Right renal pelvis (tissue), 4 donors: ENCODE data around the gene MAGEB3. TPM values are rescaled to one million over a fixed set of nuclear protein-coding genes. Genes with fewer than 3 reads are reported as not detected.
"Not testable (repeated sequence)": the region's sequence is repeated elsewhere in the genome, so short reads cannot be mapped to it uniquely, and the experiment has no call there.

ENCODE experiments used
- DNase-seq, 4 donors: peaks; one replicate each; pipeline ENCODE4 v3.0.0-alpha.2; 2013; ENCODE audit warnings: low read depth in 4 of 4, low spot score in 3 of 4, missing footprints in 1 of 4
- polyA plus RNA-seq, 4 donors: library from polyadenylated mRNA; unstranded; fragments of 120-200 nt; gene quantifications; one replicate each; pipeline ENCODE4 v1.2.1, GENCODE V29; 2013; ENCODE audit not compliant: insufficient read length in 4 of 4

The MAGEB3 gene, protein sequence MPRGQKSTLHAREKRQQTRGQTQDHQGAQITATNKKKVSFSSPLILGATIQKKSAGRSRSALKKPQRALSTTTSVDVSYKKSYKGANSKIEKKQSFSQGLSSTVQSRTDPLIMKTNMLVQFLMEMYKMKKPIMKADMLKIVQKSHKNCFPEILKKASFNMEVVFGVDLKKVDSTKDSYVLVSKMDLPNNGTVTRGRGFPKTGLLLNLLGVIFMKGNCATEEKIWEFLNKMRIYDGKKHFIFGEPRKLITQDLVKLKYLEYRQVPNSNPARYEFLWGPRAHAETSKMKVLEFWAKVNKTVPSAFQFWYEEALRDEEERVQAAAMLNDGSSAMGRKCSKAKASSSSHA
- polyA plus RNA-seq = not detected

DNA sequence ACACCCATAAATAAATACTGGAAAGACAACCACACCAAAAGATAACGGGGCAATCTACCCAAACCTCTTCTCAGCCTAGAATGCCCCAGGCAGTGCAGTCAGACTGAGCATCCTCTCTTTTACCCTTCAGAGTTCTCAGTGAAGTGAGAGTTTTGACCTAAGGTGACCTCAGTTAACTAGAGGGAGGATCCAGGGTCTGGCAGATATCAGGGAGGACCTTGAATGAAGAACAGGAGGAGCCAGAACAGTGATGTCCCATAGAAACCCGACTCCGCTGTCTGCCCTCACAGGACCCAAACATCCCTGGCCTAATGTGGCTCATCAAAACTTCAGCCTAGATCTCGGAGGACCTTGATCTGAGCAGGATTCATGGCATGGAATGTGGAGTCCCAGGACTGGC lies at the start of gene MAGEB3:
Gene MAGEB3 (plus strand): TSS at position 263 of the 400 bp plus-strand sequence. CDS start 5,268 bp downstream, outside the sequence.
- DNase-seq = no peak

DNA sequence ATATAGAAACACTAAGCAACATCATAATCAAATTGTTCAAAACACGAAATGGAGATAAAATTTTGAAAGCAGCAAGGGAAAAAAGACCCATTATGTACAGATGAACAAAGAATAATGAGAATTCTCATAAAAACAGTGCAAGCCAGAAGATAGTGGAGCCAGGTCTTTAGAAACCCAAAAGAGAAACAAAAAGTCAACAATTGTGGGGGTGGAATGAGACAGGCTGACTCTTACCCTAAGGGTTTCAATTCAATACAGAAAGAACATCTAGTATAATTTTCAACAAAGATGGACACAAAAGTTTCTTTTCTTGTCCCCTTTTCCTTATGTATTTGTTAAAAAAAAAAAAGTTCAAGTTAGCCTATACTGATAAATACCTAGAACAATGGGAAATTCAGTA lies 49.1 kb upstream of the MAGEB3 start:
- no peak for DNase-seq

GRCh38 chrX:30183554-30183953 lies 46.9 kb upstream of the MAGEB3 start:
- no peak for DNase-seq

DNA sequence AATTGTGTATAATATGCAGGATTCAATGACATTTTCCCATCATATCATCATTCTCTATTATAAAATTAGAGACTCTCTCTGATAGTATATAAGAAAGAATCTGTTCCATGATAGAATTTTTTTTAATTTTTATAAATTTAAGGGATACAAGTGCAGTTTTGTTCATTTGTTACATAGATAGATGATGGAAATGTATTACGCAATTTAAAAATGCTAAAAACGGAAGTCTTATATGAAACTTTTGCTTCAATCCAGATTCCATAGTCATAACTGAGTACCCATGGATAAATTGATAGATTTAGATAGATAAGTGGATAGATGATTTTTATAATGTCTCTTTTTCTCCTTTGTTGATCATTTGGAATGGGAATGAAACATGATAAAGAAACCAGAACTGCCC lies 40.0 kb upstream of the MAGEB3 start:
- DNase-seq = no peak

- DNase-seq = not testable (repeated sequence)
Observed at GRCh38 chrX:30193910-30194309, 36.5 kb upstream of the MAGEB3 start.

DNA sequence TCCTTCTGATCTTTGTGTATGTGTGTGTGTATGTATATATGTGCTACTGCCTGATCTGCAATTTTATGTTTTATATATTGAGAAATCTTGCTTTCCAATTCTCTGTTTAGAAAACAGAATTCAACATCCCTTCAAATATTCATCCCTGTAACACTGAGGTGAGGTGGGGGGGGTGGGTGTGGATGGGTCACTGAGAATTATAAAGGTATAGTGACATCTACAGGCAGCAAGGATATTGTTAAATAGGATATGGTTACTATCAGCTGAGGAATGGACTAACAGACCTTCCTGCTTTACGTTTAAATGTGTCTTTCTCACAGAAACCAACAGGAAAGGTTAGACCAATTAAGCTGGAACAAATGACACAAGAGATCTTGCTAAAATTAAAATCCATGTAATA lies 34.1 kb upstream of the MAGEB3 start:
- no peak for DNase-seq

- no peak for DNase-seq
Observed at GRCh38 chrX:30212172-30212571, 18.3 kb upstream of the MAGEB3 start.

- DNase-seq = no peak
Observed at GRCh38 chrX:30215357-30215843, 15.1 kb upstream of the MAGEB3 start, which contains the start of gene MAGEB2. TSS of gene MAGEB2 (plus strand) at chrX:30215563. CDS start at chrX:30218581, 3,018 bp downstream.

DNA sequence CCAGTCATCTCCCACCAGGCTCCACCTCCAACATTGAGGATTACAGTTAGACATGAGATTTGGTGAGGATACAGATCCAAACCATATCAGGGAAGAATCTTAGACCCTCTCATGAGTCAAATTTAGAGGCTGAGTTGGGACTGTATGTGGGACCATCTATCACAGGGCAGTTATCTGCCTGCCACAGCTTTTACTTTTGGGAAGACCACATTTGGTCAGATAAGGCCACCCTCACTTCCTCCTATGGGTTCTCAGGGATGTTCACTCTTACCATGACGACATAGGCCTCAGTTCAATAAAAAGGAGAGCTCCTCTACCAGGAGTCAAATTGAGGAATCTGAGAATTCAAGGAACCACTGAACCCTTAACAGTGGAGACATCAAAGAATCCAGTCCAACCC lies 13.0 kb upstream of the MAGEB3 start:
- no peak for DNase-seq

DNA sequence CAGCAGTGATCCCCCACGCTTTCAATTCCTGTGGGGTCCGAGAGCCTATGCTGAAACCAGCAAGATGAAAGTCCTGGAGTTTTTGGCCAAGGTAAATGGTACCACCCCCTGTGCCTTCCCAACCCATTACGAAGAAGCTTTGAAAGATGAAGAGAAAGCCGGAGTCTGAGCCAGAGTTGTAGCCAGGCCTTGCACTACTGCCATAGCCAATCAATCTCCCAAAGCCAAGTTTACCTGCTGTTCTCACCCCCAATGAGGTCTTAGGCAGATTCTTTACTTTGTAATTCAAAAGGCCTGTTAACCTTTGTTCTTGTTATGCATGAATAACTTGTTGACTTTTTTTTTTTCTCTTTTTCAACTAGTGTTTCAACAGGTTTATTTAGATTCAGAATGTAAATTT lies 11.1 kb upstream of the MAGEB3 start:
- DNase-seq = no peak

- DNase-seq = no peak
Observed at GRCh38 chrX:30220661-30221060, 9.8 kb upstream of the MAGEB3 start.

DNA sequence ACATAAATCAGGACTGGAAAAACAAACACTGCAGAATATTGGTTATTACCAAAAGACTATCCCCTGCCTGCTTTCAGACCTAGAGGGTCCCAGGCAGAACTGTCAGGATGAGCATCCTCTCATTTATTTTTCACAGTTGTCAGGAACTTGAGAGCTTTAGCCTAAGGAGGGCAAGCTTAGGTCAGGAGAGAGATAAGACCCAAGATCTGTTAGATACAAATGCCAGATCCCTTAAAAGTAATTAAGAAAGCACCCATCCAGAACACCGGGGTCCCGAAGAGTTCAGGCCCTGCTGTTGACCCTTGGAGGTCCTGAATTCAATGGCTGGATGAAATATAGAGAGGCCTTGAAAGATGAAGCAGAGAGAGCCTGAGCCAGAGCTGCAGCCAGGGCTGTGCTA lies 5.9 kb upstream of the MAGEB3 start:
- DNase-seq = no peak

GRCh38 chrX:30228526-30228925 lies 1.9 kb upstream of the MAGEB3 start:
- DNase-seq = no peak

DNA sequence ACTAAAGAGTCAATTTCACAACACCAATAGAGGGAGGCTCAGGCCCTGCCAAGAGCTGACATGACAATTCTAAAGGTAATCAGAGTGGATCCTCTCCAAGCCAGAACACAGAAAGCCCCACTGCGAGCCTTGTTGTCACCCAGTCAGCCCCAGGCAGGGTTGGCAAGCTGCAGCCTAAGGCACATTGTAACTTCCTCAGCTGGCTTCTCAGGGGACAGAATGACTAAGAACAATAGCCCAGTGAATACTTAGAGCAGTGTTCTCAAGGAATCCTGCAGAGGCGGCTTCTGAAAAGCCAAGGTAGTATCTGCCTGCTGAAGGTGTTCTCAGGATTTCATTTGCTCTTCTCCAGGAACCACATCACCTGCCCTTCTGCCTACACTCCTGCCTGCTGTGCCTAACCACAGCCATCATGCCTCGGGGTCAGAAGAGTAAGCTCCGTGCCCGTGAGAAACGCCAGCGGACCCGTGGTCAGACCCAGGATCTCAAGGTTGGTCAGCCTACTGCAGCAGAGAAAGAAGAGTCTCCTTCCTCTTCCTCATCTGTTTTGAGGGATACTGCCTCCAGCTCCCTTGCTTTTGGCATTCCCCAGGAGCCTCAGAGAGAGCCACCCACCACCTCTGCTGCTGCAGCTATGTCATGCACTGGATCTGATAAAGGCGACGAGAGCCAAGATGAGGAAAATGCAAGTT lies 11.4 kb downstream of the MAGEB3 start, which contains the start of gene MAGEB4:
Gene MAGEB4 (plus strand): TSS at position 277 of the 692 bp plus-strand sequence. CDS start 136 bp downstream, at position 413.
- no peak for DNase-seq

GRCh38 chrX:30246769-30247489 lies 16.5 kb downstream of the MAGEB3 start, which contains the start of gene MAGEB1:
TSS of gene MAGEB1 (plus strand) at chrX:30247146. CDS start at chrX:30250494, 3,348 bp downstream.
- DNase-seq = no peak

DNA sequence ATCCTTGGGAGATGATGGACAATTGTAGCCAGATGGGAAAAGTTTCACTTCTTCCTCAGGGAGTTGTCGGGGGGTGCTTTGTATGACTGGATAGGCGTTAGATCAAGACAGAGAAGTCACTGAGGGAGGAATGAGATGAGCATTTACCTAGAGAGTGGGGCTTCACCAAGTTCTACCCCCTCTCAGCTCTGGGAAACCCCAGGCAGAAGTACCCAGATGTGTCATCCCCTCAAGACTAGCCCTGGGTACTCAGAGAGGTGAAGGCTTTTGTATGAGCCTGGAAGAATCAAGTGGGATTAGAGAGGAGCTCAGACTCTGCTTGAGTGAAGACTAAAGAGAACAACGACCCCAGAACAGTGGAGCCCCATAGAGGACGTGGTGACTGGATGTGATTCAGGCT lies 18.4 kb downstream of the MAGEB3 start:
- no peak for DNase-seq

DNA sequence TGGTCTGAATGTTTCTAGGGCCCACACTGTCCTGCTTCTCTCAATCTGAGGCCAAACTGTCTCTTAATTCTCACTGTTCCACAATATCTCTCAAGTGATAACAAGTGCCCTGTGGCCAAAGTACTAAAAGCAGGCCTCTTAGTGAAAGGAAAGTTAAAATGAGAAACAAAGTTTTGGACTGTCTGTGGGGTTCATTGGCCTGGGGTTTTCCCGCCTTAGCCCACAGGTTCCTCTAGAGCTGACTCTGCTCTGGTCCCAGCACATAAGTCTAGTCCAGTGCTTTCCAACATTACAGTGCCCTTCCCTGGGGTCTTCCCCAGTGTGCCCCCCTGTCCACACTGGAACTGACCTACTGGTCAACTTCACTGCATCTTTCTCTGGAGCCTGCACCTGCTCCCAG lies 22.8 kb downstream of the MAGEB3 start:
- no peak for DNase-seq

- no peak for DNase-seq
Observed at GRCh38 chrX:30259927-30260326, 29.5 kb downstream of the MAGEB3 start.

DNA sequence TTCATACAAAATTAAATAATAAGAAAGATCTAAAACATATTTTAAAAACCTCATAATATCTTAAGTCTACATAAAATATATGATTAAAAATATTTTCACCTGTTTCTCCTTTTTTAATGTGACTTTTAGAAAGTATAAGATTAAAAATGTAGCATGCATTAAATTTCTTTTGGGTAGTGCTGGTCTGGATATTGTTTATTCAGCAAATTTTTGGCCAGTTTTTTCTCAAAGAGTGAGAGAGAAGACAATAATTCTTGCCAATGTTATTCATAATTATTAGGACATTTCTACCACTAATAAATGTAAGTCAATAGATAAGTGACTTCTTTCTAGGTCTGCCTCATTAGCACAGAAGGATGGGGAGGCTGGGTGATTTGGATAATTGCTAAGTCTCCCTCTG lies 30.6 kb downstream of the MAGEB3 start:
- DNase-seq = no peak

DNA sequence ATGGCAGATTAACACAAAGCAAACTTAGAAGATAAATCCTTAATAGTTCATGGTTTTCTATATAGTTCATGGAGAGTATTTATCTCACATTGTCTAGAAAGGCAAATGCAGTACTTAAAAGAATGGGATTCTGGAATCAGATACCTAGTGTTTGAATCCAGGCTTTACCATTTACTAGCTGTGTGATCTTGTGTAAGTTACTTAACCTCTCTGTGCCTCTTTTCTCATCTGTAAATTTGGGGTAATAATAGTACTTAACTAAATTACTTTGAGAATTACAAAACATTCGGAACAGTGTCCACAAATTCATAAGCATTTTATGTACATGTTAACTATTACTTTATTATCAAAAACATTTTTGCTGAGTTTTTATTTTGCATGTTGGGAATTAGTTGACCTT lies 32.3 kb downstream of the MAGEB3 start:
- DNase-seq = no peak

- DNase-seq = no peak
Observed at GRCh38 chrX:30270639-30271038, 40.2 kb downstream of the MAGEB3 start.
